GM19351 (cell line): ENCODE data around the gene DPPA4.
"Not testable (repeated sequence)": the region's sequence is repeated elsewhere in the genome, so short reads cannot be mapped to it uniquely, and the experiment has no call there.

ENCODE experiments used
- ATAC-seq: cut with Tn5 transposase; IDR thresholded peaks from one replicate; pipeline ENCODE4 v1.9.1; 2021; ENCODE audit warnings: mild to moderate bottlenecking, moderate library complexity; ENCODE audit not compliant: unreplicated experiment

Gene DPPA4

GRCh38 chr3:109337393-109337792, at the start of gene DPPA4:
Gene DPPA4, minus strand, starts transcription at chr3:109337546. Its CDS starts 29 bp downstream, at chr3:109337517.
- ATAC-seq = no peak

- no peak for ATAC-seq
Observed at GRCh38 chr3:109385442-109386318, 48.3 kb upstream of the DPPA4 start.

GRCh38 chr3:109384164-109384563, 46.8 kb upstream of the DPPA4 start:
- no peak for ATAC-seq

GRCh38 chr3:109382588-109382987, 45.2 kb upstream of the DPPA4 start:
- no peak for ATAC-seq

GRCh38 chr3:109375975-109376374, 38.6 kb upstream of the DPPA4 start:
- no peak for ATAC-seq

GRCh38 chr3:109374434-109374833, 37.1 kb upstream of the DPPA4 start:
- ATAC-seq = not testable (repeated sequence)

GRCh38 chr3:109373933-109374332, 36.6 kb upstream of the DPPA4 start:
- ATAC-seq = no peak

GRCh38 chr3:109372639-109373038, 35.3 kb upstream of the DPPA4 start:
- no peak for ATAC-seq

GRCh38 chr3:109369510-109369909, 32.2 kb upstream of the DPPA4 start:
- no peak for ATAC-seq

- no peak for ATAC-seq
Observed at GRCh38 chr3:109364088-109364487, 26.7 kb upstream of the DPPA4 start.

- no peak for ATAC-seq
Observed at GRCh38 chr3:109363634-109364033, 26.3 kb upstream of the DPPA4 start.

- no peak for ATAC-seq
Observed at GRCh38 chr3:109362823-109363222, 25.5 kb upstream of the DPPA4 start.

- ATAC-seq = not testable (repeated sequence)
Observed at GRCh38 chr3:109358809-109359208, 21.5 kb upstream of the DPPA4 start.

GRCh38 chr3:109356442-109357155, 19.3 kb upstream of the DPPA4 start:
- no peak for ATAC-seq

GRCh38 chr3:109355625-109356441, 18.5 kb upstream of the DPPA4 start:
- no peak for ATAC-seq

GRCh38 chr3:109353057-109353456, 15.7 kb upstream of the DPPA4 start:
- no peak for ATAC-seq

- ATAC-seq = no peak
Observed at GRCh38 chr3:109351231-109351630, 13.9 kb upstream of the DPPA4 start.

GRCh38 chr3:109346770-109347295, 9.5 kb upstream of the DPPA4 start:
- no peak for ATAC-seq

GRCh38 chr3:109346099-109346498, 8.8 kb upstream of the DPPA4 start:
- ATAC-seq = no peak

- ATAC-seq = no peak
Observed at GRCh38 chr3:109339714-109340648, 2.6 kb upstream of the DPPA4 start.
